Cardiac fibroblast (primary cell): ENCODE measurements around the gene CACNA2D3.

ENCODE experiments used
- DNase-seq, 2 donors: peaks; one replicate each; pipeline versions ENCODE4 v3.0.0 to v3.0.0-alpha.2; 2010; ENCODE audit warnings: low read depth in 2 of 2
- H3K4me3 ChIP-seq, 2 donors: replicated peaks in 1 of 2; 1 replicate in 1 of 2; 2 replicates in 1 of 2; pipeline ENCODE4 v1.5.1; 2011; ENCODE audit warnings: low read depth in 2 of 2, low read length in 2 of 2, mild to moderate bottlenecking in 2 of 2, moderate library complexity in 1 of 2
- CTCF ChIP-seq: IDR thresholded peaks from one replicate; pipeline ENCODE4 v1.5.1; 2011; ENCODE audit warnings: low read depth, mild to moderate bottlenecking, low read length, inconsistent platforms

The CACNA2D3 gene

DNA sequence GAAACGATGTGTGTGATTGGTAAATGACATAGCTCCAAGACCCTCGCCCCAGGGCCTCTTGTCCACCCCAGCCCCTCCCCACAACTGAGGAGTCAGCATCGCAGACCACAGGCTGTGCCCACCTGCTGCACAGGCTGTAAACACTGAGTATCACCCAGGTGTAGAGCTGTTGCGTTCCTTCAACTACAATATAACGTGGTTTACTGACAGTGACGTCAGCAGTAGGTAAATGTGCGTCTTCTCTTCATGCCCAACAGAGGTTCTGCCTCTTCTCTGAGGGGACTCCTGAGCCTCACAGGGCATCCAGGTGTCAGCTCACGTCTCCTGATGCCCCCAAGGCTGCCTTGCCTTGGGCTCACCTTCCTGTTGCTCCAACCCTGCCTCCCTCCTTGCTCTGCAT lies 395.1 kb downstream of the CACNA2D3 start:
- no peak for TF ChIP-seq CTCF
- H3K4me3 ChIP-seq: no peak overlapping the region
- no peak for DNase-seq

DNA sequence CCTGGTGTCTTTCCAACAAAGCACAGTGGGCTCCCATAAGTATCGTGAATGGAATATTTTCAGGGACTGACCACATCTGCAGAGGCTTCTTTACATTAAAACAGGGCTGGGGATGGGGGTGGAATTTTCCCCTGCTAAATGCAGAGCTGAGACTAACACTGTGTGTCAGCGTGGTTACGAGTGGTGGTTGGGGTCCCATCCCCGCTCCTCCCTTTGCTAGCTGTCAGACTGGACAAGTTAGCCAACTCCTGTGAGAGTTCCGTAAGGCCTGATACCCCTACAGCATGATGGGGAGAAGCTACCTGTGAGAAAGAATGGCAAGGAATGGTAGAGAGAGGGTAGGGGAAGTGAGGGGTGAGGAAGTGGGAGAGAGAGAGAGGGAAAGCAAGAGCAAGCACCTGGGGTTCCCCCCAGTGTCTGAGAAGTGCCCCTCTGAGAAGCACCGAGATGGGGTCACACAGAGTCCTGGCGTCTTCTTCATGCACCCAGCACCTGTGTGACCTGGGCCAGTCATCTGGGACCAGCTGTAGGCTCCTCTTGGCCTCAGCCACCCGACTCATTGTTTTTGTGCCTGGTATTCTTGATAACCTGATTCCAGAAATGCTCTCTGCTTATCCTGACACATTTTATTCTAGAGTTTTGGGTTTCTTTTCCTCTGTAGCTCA lies 395.8 kb downstream of the CACNA2D3 start:
- TF ChIP-seq CTCF: no peak
- no peak overlapping the region for H3K4me3 ChIP-seq
- no peak for DNase-seq

DNA sequence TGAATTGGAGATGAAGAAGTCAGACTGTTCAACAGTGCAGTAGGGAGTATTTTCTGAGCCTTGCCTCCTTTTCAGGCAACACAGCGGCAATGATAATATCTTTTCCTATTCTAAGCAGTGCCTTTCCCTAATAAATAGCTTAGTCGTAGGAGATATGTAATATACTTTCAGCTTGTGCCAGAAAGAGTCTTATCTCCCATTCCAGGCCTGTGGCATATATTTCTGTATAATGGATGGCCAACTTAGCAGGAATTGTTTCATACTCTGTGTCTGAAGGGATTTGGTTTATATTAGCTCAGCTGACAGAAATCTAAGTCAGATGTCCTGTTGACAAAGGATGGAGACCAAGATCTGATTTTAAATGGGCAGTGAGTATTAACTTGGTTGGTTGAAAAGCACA lies 397.1 kb downstream of the CACNA2D3 start:
- TF ChIP-seq CTCF: no peak
- DNase-seq: no peak
- H3K4me3 ChIP-seq: no peak overlapping the region

- H3K4me3 ChIP-seq: no peak overlapping the region
- no peak for TF ChIP-seq CTCF
- DNase-seq: no peak
These were observed 397.7 kb downstream of the CACNA2D3 start for GRCh38 chr3:54520060-54520459.

DNA sequence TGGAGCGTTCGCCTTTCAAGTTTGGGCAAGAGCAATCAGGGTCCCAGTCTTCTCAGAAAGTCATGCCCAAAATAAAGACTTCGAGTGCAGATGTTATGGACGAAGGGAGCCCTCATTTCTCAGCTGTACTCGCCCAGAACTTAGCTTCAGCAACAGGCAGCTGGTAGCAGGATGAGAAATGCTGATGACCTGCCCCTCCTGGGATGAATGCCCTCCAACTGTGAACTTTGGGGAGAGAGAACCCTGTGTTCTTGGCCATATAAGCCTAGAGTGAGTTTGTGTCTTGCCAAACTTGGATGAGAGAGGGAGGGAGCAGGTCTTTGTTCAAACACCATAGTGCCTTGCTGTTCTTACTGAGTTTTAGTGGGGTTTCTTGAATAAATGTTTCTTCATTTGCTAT lies 405.2 kb downstream of the CACNA2D3 start:
- no peak for TF ChIP-seq CTCF
- no peak for DNase-seq

GRCh38 chr3:54527953-54528352 lies 405.6 kb downstream of the CACNA2D3 start:
- H3K4me3 ChIP-seq: no peak overlapping the region
- TF ChIP-seq CTCF: no peak
- DNase-seq: peak in 1 of 2 donors; percentile 39

More for the DNA sequence above, 405.2 kb downstream of the CACNA2D3 start:
- no peak overlapping the region for H3K4me3 ChIP-seq

DNA sequence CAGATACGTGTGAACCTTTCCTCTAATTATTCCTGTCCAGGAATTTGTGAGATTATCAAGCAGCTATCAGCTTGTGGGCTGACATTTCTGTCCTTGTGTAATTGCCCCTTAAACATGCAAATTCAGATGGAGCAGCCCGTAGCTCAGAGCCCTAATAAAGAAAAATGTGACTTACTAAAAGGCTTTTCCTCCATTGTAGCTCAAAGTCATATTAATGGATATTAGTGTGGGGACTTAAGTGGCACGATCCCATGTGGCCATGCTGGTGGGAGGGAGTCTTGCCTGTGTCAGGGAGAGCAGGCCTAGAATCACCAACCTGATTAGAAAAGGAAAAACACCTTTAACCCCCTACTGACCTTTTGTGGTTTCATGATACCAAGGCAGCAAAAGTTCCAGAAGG lies 406.3 kb downstream of the CACNA2D3 start:
- TF ChIP-seq CTCF: no peak
- H3K4me3 ChIP-seq: no peak overlapping the region
- DNase-seq: no peak
